IPS-20b (cell line): ENCODE measurements around the gene WWOX.

Experiments used
- H3K27ac ChIP-seq: one replicate; pipeline ENCODE4 v1.5.1; 2013; ENCODE audit warnings: low read length
- H3K27me3 ChIP-seq: 2 replicates; pipeline ENCODE4 v1.6.1; 2013; ENCODE audit warnings: mild to moderate bottlenecking, low read length, inconsistent platforms; ENCODE audit not compliant: insufficient read depth
- H3K36me3 ChIP-seq: 2 replicates; pipeline ENCODE4 v1.6.1; 2013; ENCODE audit warnings: low read depth, mild to moderate bottlenecking, inconsistent platforms, low read length, moderate library complexity; ENCODE audit not compliant: insufficient read depth
- H3K4me1 ChIP-seq: 2 replicates; pipeline ENCODE4 v1.6.1; 2013; ENCODE audit warnings: mild to moderate bottlenecking, control low read depth, inconsistent platforms, low read length, moderate library complexity; ENCODE audit not compliant: insufficient read depth
- H3K4me3 ChIP-seq: 2 replicates; pipeline ENCODE4 v1.5.1; 2013; ENCODE audit warnings: mild to moderate bottlenecking, low read length, inconsistent platforms
- H3K9ac ChIP-seq: 2 replicates; pipeline ENCODE4 v1.6.1; 2013; ENCODE audit warnings: low read depth, mild to moderate bottlenecking, inconsistent platforms, low read length, moderate library complexity
- H3K9me3 ChIP-seq: 2 replicates; pipeline ENCODE4 v1.6.1; 2013; ENCODE audit warnings: mild to moderate bottlenecking, low read depth, low read length, inconsistent platforms; ENCODE audit not compliant: insufficient read depth

The WWOX gene

GRCh38 chr16:79064256-79064972 is 965.0 kb downstream of the WWOX start:
- H3K27ac ChIP-seq: no peak overlapping the region
- no peak overlapping the region for H3K9ac ChIP-seq
- no peak overlapping the region for H3K4me3 ChIP-seq
- H3K36me3 ChIP-seq: no peaks in the 10 kb centered on the region
- H3K4me1 ChIP-seq: no peaks in the 10 kb centered on the region; the same call in 1 of the 2 replicates
- H3K9me3 ChIP-seq: no peaks in the 10 kb centered on the region
- H3K27me3 ChIP-seq: no peaks in the 10 kb centered on the region

GRCh38 chr16:79066561-79066960 is 967.1 kb downstream of the WWOX start:
- H3K27me3 ChIP-seq: no peaks in the 10 kb centered on the region

GRCh38 chr16:79067600-79067999 is 968.1 kb downstream of the WWOX start:
- H3K9ac ChIP-seq: no peak overlapping the region
- H3K4me3 ChIP-seq: no peak overlapping the region
- no peaks in the 10 kb centered on the region; the same call in 1 of the 2 replicates for H3K4me1 ChIP-seq
- no peaks in the 10 kb centered on the region for H3K27me3 ChIP-seq
- H3K27ac ChIP-seq: no peak overlapping the region
- H3K36me3 ChIP-seq: no peaks in the 10 kb centered on the region
- H3K9me3 ChIP-seq: no peaks in the 10 kb centered on the region

More at GRCh38 chr16:79066561-79066960, 967.1 kb downstream of the WWOX start:
- Histone ChIP-seq H3K4me3 (no peak overlapping the region), H3K9me3 (no peaks in the 10 kb centered on the region), H3K4me1 (no peaks in the 10 kb centered on the region; the same call in 1 of the 2 replicates), H3K9ac (no peak overlapping the region), H3K27ac (no peak overlapping the region), H3K36me3 (no peaks in the 10 kb centered on the region)

- Histone ChIP-seq H3K27me3 (no peaks in the 10 kb centered on the region), H3K4me1 (no peaks in the 10 kb centered on the region; the same call in 1 of the 2 replicates), H3K27ac (no peak overlapping the region), H3K4me3 (no peak overlapping the region), H3K9ac (no peak overlapping the region), H3K9me3 (no peaks in the 10 kb centered on the region), H3K36me3 (no peaks in the 10 kb centered on the region)
Observed at GRCh38 chr16:79069121-79069520, 969.7 kb downstream of the WWOX start.

GRCh38 chr16:79069633-79070032 is 970.2 kb downstream of the WWOX start:
- no peaks in the 10 kb centered on the region for H3K36me3 ChIP-seq
- no peak overlapping the region for H3K4me3 ChIP-seq
- H3K4me1 ChIP-seq: no peaks in the 10 kb centered on the region; the same call in 1 of the 2 replicates
- no peak overlapping the region for H3K27ac ChIP-seq
- H3K9me3 ChIP-seq: no peaks in the 10 kb centered on the region
- H3K9ac ChIP-seq: no peak overlapping the region
- no peaks in the 10 kb centered on the region for H3K27me3 ChIP-seq

GRCh38 chr16:79071424-79071823 is 972.0 kb downstream of the WWOX start:
- Histone ChIP-seq H3K27me3 (no peaks in the 10 kb centered on the region), H3K9ac (no peak overlapping the region), H3K4me1 (peaks cover 6% of the 10 kb centered on the region; the same call in 1 of the 2 replicates), H3K36me3 (no peaks in the 10 kb centered on the region), H3K9me3 (no peaks in the 10 kb centered on the region), H3K4me3 (no peak overlapping the region), H3K27ac (no peak overlapping the region)

GRCh38 chr16:79072517-79072916 is 973.1 kb downstream of the WWOX start:
- Histone ChIP-seq H3K9me3 (no peaks in the 10 kb centered on the region), H3K27ac (no peak overlapping the region), H3K9ac (no peak overlapping the region), H3K4me1 (peaks cover 11% of the 10 kb centered on the region; the same call in 1 of the 2 replicates), H3K4me3 (no peak overlapping the region), H3K36me3 (no peaks in the 10 kb centered on the region), H3K27me3 (no peaks in the 10 kb centered on the region)

GRCh38 chr16:79073566-79073965 is 974.1 kb downstream of the WWOX start:
- H3K4me3 ChIP-seq: no peak overlapping the region

GRCh38 chr16:79074541-79074940 is 975.1 kb downstream of the WWOX start:
- no peaks in the 10 kb centered on the region for H3K27me3 ChIP-seq
- no peak overlapping the region for H3K4me3 ChIP-seq
- no peaks in the 10 kb centered on the region for H3K36me3 ChIP-seq
- no peak overlapping the region for H3K27ac ChIP-seq
- no peak overlapping the region for H3K9ac ChIP-seq
- H3K4me1 ChIP-seq: peaks cover 11% of the 10 kb centered on the region; the same call in 1 of the 2 replicates
- no peaks in the 10 kb centered on the region for H3K9me3 ChIP-seq

More at GRCh38 chr16:79073566-79073965, 974.1 kb downstream of the WWOX start:
- H3K27ac ChIP-seq: no peak overlapping the region
- no peak overlapping the region for H3K9ac ChIP-seq
- no peaks in the 10 kb centered on the region for H3K27me3 ChIP-seq
- H3K4me1 ChIP-seq: peaks cover 11% of the 10 kb centered on the region; the same call in 1 of the 2 replicates
- no peaks in the 10 kb centered on the region for H3K9me3 ChIP-seq
- H3K36me3 ChIP-seq: no peaks in the 10 kb centered on the region

GRCh38 chr16:79074951-79075350 is 975.5 kb downstream of the WWOX start:
- H3K36me3 ChIP-seq: no peaks in the 10 kb centered on the region
- H3K4me1 ChIP-seq: peaks cover 11% of the 10 kb centered on the region; the same call in 1 of the 2 replicates
- no peak overlapping the region for H3K27ac ChIP-seq
- no peaks in the 10 kb centered on the region for H3K27me3 ChIP-seq
- H3K9me3 ChIP-seq: no peaks in the 10 kb centered on the region
- no peak overlapping the region for H3K4me3 ChIP-seq
- H3K9ac ChIP-seq: no peak overlapping the region

- Histone ChIP-seq H3K9me3 (no peaks in the 10 kb centered on the region), H3K27me3 (no peaks in the 10 kb centered on the region), H3K36me3 (no peaks in the 10 kb centered on the region), H3K4me1 (peaks cover 11% of the 10 kb centered on the region; the same call in 1 of the 2 replicates), H3K27ac (no peak overlapping the region), H3K9ac (no peak overlapping the region), H3K4me3 (no peak overlapping the region)
Observed at GRCh38 chr16:79076047-79076767, 976.8 kb downstream of the WWOX start.

- Histone ChIP-seq H3K27me3 (no peaks in the 10 kb centered on the region), H3K4me1 (peaks cover 11% of the 10 kb centered on the region; the same call in 1 of the 2 replicates), H3K36me3 (no peaks in the 10 kb centered on the region), H3K4me3 (no peak overlapping the region), H3K27ac (no peak overlapping the region), H3K9me3 (no peaks in the 10 kb centered on the region), H3K9ac (no peak overlapping the region)
Observed at GRCh38 chr16:79077346-79077745, 977.9 kb downstream of the WWOX start.
